GM21825 (cell line): ENCODE data around the gene RPUSD1.

Experiments
- ATAC-seq: cut with Tn5 transposase; IDR thresholded peaks from one replicate; pipeline ENCODE4 v1.9.1; 2021; ENCODE audit warnings: mild to moderate bottlenecking, moderate library complexity; ENCODE audit not compliant: unreplicated experiment

RPUSD1 gene

DNA sequence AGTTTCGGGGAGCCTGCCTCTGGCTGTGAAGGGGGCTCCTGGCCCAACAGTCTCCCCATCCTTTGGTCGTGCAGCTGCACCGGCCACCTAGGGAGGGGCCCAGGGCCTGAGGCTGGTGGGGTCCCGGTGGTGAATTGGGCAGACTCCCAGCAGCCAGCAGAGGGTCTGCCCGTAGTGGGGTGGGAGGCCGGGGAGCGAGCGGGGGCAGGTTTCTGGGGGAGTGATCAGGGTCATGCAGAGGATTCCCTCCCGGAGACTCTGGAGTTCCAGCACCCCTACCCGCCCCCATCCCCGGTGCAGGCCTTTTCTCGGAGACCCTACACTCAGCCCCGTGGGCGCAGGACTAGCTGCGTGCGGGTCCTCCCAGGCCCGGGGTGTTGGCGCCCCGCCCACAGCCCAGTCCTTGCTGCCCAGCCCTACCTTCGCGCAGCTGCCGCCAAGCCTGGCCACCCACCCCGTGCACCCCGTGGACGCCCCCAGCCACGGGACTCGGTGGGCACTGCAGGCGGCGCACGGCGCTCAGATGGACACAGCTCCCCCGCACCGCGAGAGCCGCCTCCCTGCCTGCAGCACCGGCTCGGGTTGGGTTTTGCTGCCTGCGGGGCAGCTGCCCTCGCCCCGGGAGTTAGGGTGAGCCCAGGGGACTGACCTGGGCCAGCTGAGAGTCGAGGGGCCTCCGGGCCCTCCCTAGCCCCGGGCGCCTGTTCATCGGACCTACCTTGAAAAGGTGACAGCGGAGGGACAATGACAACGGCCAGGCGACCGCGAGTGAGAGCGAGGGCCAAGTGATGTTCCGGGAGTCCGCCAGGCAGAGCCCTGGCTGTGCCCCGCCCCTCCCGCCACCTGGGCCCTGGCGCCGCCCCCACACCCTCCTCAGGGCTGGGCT, 12.0 kb upstream of the RPUSD1 start, which contains the start of gene GNG13:
GNG13 (minus strand) TSS at position 787 of the 886 bp plus-strand sequence. CDS start 1,657 bp downstream, outside the sequence.
- no peak for ATAC-seq

DNA sequence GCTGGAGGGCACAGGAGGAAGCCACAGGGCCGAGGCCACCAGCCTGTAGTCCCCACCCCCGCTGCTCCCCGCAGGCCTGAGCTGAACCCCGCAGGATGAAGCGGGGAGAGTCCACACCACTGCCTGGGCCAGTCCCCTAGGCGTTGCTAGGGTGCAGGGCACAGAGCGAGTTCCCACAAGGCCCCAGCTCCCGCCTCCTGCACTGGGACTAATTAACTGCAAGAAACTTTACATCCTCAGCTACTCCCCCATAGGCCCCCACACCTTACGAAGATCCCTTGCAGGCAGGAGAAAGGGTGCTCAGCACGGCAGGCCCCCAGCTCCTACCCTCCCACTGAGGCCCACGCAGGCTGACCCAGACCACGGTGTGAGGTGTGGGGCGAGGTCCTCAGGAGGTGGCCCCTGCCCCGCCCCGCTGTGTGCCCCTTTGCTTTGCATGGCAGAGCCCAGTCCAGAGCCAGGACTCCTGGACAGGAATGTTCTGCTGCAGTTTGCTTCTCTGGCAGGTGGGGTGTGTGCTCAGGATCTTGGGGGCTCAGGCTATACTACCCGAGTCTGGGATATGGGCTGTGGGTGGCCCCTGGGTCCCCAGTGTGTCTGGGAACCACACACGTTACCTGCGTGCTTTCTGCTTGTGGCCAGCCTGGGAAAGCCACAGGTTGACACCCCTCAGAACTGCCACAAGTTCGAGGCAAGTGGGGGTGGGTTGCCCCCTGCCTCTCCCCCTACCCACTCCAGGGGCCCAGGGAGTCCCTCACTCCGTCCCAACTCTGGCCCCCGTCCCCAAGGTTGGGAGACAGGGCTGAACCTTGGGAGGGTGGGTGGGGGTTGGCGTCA, 11.1 kb upstream of the RPUSD1 start:
- ATAC-seq: no peak

GRCh38 chr16:798666-799065, 10.5 kb upstream of the RPUSD1 start:
- ATAC-seq: no peak

DNA sequence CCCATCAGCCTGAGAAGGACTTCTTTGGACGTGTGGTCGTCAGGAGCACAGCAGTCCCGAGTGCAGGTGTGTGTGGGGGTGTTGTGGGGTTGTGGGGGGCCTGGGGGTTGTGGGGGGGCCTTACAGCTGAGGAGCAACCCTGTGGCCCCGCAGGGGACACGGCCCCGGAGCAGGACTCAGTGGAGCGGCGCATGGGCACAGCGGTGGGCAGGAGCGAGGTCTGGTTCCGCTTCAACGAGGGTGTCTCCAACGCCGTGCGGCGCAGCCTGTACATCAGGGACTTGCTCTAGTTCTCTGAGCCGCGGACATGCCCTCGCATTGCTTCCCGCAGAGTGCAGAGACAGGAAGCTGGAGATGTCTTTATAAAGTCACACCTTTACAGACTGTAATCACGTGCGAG, 9.5 kb upstream of the RPUSD1 start:
- no peak for ATAC-seq

DNA sequence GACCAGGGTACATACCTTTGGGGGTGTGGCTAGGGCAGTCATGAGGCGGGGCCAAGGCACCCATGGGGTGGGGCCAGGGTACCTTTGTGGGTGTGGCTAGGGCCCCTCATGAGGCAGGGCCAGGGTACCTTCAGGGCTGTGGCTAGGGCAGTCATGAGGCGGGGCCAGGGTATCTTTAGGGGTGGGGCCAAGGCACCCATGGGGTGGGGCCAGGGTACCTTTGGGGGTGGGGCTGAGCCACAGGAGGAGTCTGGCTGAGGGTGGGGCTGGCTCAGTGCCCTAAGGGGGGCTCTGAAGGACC, 8.9 kb upstream of the RPUSD1 start:
- ATAC-seq: no peak

- no peak for ATAC-seq
Measured at GRCh38 chr16:796296-797119, 8.3 kb upstream of the RPUSD1 start.

- ATAC-seq: no peak
Measured at GRCh38 chr16:795580-796229, 7.5 kb upstream of the RPUSD1 start.

DNA sequence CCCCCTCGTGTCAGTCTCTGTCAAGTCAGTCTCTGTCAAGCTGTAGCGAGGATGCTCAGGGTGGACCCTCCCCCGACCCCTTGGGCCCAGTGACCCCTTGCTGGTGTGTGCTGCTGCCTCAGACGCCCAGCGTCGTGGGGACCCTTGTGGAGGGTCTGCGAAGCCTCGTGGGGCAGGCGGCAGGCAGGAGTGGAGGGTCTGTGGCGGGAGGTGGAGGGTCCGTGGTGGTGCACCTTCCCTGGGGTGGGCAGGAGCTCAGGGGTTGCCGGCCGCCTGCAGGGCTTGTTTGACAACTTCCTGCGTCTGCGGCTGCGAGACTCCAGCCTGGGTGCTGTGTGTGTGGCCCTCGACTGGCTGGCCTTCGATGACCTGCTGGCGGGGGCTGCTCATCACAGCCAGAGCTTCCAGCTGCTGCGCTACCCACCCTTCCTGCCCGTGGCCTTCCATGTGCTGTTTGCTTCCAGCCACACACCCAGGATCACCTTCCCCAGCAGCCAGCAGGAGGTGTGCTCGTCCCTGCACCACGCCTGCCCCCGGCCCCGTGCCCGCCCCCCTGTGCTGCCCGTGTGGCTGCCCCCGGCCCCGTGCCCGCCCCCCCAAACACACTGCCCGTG, 6.8 kb upstream of the RPUSD1 start:
- ATAC-seq: no peak

GRCh38 chr16:794091-794822, 6.1 kb upstream of the RPUSD1 start:
- ATAC-seq: no peak

- ATAC-seq: no peak
Measured at GRCh38 chr16:793414-793813, 5.2 kb upstream of the RPUSD1 start.

GRCh38 chr16:792221-792995, 4.2 kb upstream of the RPUSD1 start:
- ATAC-seq: no peak

- ATAC-seq: no peak
Measured at GRCh38 chr16:791131-791530, 3.0 kb upstream of the RPUSD1 start.

- no peak for ATAC-seq
Measured at GRCh38 chr16:790086-790485, 1.9 kb upstream of the RPUSD1 start.

GRCh38 chr16:789191-789850, 1.1 kb upstream of the RPUSD1 start:
- no peak for ATAC-seq

DNA sequence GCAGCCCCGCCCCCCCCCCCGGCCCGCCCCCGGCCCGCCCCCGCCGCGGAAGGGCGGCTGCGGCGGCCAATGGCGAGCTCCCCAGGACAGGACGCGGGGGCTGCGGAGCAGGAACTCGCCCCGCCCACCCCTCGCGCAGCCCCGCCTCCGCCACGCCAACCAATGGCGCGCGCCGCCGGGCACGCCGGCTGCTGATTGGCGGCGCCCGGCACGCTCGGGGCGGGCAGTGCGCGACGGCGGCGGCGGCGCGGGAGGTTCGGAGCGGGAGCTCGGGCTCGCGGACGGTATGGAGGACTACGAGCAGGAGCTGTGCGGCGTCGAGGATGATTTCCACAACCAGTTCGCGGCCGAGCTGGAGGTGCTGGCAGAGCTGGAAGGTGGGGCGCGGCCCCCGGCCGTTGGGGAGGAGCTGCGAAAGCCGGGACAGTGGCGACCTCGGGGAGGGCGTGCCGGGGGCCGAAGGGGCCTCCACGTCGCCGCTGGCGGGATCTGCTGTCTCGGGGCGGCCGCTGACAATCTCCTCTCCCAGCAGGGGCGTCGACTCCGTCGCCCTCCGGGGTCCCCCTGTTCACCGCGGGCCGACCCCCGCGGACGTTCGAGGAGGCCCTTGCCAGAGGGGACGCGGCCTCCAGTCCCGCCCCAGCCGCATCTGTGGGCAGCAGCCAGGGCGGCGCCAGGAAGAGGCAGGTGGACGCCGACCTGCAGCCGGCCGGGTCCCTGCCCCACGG, 382 bp upstream of the RPUSD1 start, which contains the start of gene CHTF18:
CHTF18 (plus strand) TSS at position 222 of the 728 bp plus-strand sequence; CDS start at position 287, 65 bp downstream.
- ATAC-seq: peak; percentile 54

DNA sequence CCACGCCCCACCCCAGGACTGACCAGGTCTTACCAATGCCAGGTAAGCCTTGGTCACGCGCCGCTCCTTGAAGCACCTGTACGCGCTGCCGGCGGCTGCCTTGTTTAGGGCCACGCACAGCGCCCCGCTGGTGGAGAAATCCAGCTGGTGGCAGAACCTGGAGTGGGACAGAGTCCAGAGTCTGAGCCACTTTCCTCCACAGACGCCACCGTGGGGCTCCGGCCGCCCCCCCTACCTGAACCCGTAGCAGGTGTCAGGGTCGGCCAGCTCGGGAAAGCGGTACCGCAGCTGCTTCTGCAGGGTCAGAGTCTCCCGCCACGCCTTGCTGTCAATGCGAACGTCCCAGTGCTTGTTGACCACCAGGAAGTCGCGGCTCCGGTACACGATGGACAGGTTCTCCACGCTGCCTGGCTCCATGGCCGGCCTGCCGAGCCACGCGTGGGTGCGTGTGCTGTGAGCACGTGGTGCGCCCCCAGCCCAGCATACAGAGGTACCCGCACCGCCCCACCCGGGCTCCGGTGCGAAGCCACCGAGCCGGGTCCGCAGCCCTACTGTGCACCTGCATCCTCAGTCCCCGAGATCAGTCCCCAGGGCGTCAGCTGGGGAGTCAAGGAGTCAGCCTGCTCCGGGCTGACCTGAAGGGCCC, 737 bp downstream of the RPUSD1 start:
- no peak for ATAC-seq
